GM19351 (cell line): ENCODE data around the gene CARMIL1.

Experiments used
- ATAC-seq: cut with Tn5 transposase; IDR thresholded peaks from one replicate; pipeline ENCODE4 v1.9.1; 2021; ENCODE audit warnings: mild to moderate bottlenecking, moderate library complexity; ENCODE audit not compliant: unreplicated experiment

CARMIL1 gene

GRCh38 chr6:25307805-25308494 lies 28.8 kb downstream of the CARMIL1 start:
- ATAC-seq, result no peak

GRCh38 chr6:25309886-25310285 lies 30.7 kb downstream of the CARMIL1 start:
- no peak for ATAC-seq

GRCh38 chr6:25311331-25311840 lies 32.2 kb downstream of the CARMIL1 start:
- no peak for ATAC-seq

- ATAC-seq, result no peak
Observed at GRCh38 chr6:25312034-25312620, 33.0 kb downstream of the CARMIL1 start.

GRCh38 chr6:25312703-25313102 lies 33.5 kb downstream of the CARMIL1 start:
- no peak for ATAC-seq

- no peak for ATAC-seq
Observed at GRCh38 chr6:25314509-25315175, 35.5 kb downstream of the CARMIL1 start.

- no peak for ATAC-seq
Observed at GRCh38 chr6:25315194-25316177, 36.3 kb downstream of the CARMIL1 start.

- ATAC-seq, result no peak
Observed at GRCh38 chr6:25316626-25317025, 37.5 kb downstream of the CARMIL1 start.

GRCh38 chr6:25318589-25318988 lies 39.4 kb downstream of the CARMIL1 start:
- ATAC-seq, result no peak

GRCh38 chr6:25320459-25320858 lies 41.3 kb downstream of the CARMIL1 start:
- no peak for ATAC-seq

- no peak for ATAC-seq
Observed at GRCh38 chr6:25322692-25323091, 43.5 kb downstream of the CARMIL1 start.

- no peak for ATAC-seq
Observed at GRCh38 chr6:25324066-25324762, 45.0 kb downstream of the CARMIL1 start.

GRCh38 chr6:25326126-25326525 lies 47.0 kb downstream of the CARMIL1 start:
- no peak for ATAC-seq

GRCh38 chr6:25326960-25327359 lies 47.8 kb downstream of the CARMIL1 start:
- ATAC-seq, result no peak

- no peak for ATAC-seq
Observed at GRCh38 chr6:25327432-25327831, 48.3 kb downstream of the CARMIL1 start.

GRCh38 chr6:25329161-25329817 lies 50.1 kb downstream of the CARMIL1 start:
- ATAC-seq, result no peak

- ATAC-seq, result no peak
Observed at GRCh38 chr6:25329982-25330381, 50.8 kb downstream of the CARMIL1 start.

- ATAC-seq, result no peak
Observed at GRCh38 chr6:25330796-25331685, 51.9 kb downstream of the CARMIL1 start.

- no peak for ATAC-seq
Observed at GRCh38 chr6:25332165-25332564, 53.0 kb downstream of the CARMIL1 start.
